ENCODE data around the gene PAIP1. TPM values are rescaled to one million over a fixed set of nuclear protein-coding genes. Genes with fewer than 3 reads are reported as not detected.

PAIP1 gene, protein sequence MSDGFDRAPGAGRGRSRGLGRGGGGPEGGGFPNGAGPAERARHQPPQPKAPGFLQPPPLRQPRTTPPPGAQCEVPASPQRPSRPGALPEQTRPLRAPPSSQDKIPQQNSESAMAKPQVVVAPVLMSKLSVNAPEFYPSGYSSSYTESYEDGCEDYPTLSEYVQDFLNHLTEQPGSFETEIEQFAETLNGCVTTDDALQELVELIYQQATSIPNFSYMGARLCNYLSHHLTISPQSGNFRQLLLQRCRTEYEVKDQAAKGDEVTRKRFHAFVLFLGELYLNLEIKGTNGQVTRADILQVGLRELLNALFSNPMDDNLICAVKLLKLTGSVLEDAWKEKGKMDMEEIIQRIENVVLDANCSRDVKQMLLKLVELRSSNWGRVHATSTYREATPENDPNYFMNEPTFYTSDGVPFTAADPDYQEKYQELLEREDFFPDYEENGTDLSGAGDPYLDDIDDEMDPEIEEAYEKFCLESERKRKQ
- total RNA-seq = 91.2 and 123 TPM in 2 replicates

DNA sequence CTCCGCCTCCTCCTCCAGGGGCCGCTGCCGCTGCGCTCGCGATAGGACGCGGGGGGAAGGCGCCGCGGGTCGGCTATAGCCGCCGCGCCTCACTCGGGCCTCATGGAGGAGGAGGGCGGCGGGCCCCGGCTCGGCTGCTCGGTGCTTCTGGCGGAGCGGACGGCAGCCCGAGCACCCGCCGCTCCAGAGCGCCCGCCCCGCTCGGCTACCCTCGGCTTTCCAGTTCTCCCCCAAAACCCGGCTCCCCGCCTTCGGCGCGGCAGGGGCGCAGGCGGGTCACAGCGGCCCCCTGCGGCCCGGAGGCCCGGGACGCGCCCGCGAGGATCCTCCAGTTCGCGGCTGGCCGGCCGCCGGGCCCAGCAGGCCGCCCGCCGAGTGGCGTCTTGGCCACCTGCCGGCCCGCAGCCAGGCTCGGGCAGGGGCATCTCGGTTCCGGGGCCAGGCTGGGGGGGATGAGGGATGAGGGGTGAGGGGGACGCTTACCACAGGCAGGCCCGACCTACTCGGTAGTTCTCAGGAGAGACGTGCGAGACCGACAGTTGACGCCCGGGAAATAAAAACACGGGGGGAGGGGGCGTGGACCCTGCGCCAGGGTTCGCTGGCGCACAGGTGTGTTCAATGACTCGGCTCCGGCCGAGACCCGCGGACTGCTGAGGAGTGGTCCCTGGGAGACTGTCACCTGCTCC, at the start of gene PAIP1:
Gene PAIP1, minus strand, starts transcription at position 221 of the 686 bp plus-strand sequence. CDS start 231 bp downstream, outside the sequence.
- TF ChIP-seq, protein P1, sequence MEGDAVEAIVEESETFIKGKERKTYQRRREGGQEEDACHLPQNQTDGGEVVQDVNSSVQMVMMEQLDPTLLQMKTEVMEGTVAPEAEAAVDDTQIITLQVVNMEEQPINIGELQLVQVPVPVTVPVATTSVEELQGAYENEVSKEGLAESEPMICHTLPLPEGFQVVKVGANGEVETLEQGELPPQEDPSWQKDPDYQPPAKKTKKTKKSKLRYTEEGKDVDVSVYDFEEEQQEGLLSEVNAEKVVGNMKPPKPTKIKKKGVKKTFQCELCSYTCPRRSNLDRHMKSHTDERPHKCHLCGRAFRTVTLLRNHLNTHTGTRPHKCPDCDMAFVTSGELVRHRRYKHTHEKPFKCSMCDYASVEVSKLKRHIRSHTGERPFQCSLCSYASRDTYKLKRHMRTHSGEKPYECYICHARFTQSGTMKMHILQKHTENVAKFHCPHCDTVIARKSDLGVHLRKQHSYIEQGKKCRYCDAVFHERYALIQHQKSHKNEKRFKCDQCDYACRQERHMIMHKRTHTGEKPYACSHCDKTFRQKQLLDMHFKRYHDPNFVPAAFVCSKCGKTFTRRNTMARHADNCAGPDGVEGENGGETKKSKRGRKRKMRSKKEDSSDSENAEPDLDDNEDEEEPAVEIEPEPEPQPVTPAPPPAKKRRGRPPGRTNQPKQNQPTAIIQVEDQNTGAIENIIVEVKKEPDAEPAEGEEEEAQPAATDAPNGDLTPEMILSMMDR (IDR thresholded peaks at IDR 0.05; ENCODE audit: insufficient read depth, low read depth, low read length) = peak; percentile 54
- peak; percentile 90 for DNase-seq (ENCODE audit: low read depth)
- peak within 1 kb of the TSS; percentile 91 for H3K4me3 ChIP-seq (ENCODE audit: low read depth, low read length)

DNA sequence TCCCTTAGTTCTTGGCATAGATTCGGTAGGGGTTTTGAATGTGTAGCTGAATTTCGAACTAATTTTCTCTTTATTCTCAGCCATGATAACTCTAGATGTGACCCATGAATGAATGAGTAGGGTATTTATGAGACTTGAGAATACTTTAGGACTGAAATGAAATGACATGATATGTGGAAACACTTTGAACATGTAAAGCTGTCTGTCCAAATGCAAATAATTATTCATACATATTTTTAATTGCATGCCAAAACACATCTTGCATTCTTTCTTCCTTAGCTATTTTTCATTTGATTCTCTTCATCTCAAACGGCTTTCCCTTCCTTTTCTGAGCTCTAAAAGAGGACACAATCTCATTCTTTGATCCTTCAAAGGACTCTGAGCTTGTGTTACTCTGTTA, 49.5 kb upstream of the PAIP1 start:
- H3K4me3 ChIP-seq (ENCODE audit: low read depth, low read length) = no peak overlapping the region
- no peak for DNase-seq (ENCODE audit: low read depth)
- TF ChIP-seq, protein P1 (IDR thresholded peaks at IDR 0.05; ENCODE audit: insufficient read depth, low read depth, low read length) = no peak

DNA sequence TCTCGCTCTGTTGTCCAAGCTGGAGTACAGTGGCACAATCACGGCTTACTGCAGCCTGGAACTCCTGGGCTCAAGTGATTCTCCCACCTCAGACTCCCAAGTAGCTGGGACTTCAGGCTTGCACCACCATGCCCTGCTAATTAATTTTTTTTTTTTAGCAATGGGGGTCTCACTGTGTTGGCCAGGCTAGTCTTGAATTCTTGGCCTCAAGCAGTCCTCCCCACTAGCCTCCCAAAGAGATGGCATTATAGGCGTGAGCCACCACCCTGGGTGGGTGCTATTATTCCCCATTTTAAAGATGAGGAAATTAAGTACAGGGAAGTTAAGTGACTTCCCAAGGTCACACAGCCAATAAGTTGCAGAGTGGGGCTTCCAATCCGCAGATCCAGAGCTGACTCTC, 47.8 kb upstream of the PAIP1 start:
- no peak overlapping the region for H3K4me3 ChIP-seq (ENCODE audit: low read depth, low read length)
- TF ChIP-seq, protein P1 (IDR thresholded peaks at IDR 0.05; ENCODE audit: insufficient read depth, low read depth, low read length) = no peak
- DNase-seq (ENCODE audit: low read depth) = no peak

DNA sequence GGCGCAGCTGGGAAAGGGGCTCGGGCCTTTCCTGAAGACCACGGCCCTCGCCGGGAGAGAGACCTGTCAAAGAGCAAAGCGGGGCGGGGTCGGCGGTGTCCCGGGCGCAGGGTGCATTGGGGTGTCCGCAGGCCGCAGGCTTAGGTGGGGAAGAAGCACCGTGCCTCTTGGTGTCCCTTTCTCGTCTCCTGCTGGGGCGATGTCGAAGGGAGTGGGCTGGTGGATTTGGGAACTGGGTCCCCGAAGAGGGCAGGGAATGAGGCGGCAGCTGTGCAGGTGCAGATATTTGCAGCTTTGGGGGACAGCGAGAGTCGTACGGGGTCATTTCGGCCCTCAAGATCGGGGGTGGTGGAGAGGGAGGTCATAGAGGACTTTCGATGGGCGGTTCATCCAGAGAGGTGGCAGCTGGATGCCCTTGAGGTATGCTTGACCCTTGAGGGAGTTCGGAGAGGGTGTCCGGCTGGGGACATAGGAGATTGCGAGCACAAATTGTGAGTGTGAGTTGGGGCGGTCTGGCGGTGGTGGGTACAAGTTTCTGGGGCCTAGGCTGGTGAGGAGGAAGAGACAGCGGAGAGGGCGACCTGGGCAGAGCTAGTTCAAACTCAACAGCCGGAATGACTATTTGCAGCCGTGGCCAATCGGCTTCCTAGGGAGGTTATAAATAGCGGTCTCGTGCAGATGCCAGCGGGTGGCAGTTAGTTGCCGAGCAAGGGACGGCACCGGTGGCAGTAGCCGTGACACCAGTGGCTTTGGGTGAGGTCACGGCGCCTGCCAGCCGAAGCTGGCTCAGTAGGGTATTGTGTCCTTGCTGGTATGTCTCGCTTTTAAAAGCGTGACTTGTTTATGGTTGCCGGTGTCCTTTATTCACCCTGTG, 46.7 kb upstream of the PAIP1 start:
- H3K4me3 ChIP-seq (ENCODE audit: low read depth, low read length) = peak overlapping the region; percentile 81
- peak; percentile 32 for DNase-seq (ENCODE audit: low read depth)
- TF ChIP-seq, protein P1 (IDR thresholded peaks at IDR 0.05; ENCODE audit: insufficient read depth, low read depth, low read length) = no peak

DNA sequence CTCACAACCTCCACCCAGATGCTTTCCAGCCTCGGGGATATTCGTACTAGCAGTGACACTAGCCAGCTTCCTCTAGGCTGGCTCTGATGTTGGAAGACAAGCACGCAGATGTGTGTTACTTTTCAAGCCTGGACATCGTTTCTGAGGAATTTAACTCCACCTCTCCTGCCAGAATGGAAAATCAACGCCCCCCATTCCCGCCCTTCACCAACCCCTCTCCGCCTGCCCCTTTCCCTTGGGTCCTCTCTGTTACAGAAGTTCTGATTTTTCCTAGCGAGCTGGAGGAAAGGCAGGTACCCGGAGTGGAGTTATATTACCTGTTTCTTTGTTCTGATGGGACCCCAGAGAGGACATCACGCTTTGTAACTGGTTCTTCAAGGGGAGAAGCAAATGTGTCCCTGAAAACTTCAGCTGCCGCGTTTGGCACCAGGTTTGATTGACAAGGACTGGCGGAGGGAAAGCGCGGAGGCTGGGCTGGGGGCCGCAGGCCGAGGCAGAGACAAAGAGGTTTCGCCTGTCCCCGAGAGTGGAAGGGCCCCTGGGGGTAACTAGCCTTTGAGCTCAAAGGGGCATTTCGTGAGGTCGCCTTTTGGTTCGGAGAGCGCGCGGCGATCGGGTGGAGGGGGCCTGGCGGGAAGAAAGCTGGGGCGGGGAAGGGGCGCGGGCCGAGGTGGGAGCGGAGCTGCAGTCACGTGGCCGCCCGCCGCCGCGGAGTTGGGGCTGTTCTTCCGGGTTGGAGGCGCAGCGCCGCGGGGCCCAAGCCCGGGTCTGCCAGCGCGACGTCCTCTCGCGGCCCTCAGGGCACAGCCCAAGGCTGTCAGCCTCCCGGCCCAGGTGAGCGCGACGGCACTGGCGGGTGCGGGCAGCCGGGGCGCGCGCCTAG, 45.8 kb upstream of the PAIP1 start, which contains the start of gene NNT:
Gene NNT, plus strand, starts transcription at position 720 of the 883 bp plus-strand sequence. CDS start 6,016 bp downstream, outside the sequence.
- H3K4me3 ChIP-seq (ENCODE audit: low read depth, low read length) = peak within 1 kb of the TSS; percentile 81
- TF ChIP-seq, protein P1 (IDR thresholded peaks at IDR 0.05; ENCODE audit: insufficient read depth, low read depth, low read length) = no peak
- peak; percentile 59 for DNase-seq (ENCODE audit: low read depth)

Measured in fibroblast of villous mesenchyme (primary cell).